HG03571 (cell line): Measurements from ENCODE around the gene GPX1.
"Not testable (repeated sequence)": the region's sequence is repeated elsewhere in the genome, so short reads cannot be mapped to it uniquely, and the experiment has no call there.

Source experiments
- ATAC-seq: cut with Tn5 transposase; IDR thresholded peaks from one replicate; pipeline ENCODE4 v1.9.1; 2021; ENCODE audit not compliant: unreplicated experiment

GPX1 gene

GRCh38 chr3:49358884-49359225, 702 bp upstream of the GPX1 start:
- ATAC-seq = no peak

- ATAC-seq = peak; percentile 13
Measured at GRCh38 chr3:49357443-49358216, 523 bp downstream of the GPX1 start.

- not testable (repeated sequence) for ATAC-seq
Measured at GRCh38 chr3:49357095-49357442, 1.1 kb downstream of the GPX1 start.

GRCh38 chr3:49352890-49353421, 5.2 kb downstream of the GPX1 start:
- no peak for ATAC-seq

GRCh38 chr3:49352281-49352680, 5.9 kb downstream of the GPX1 start:
- ATAC-seq = no peak

GRCh38 chr3:49351521-49352011, 6.6 kb downstream of the GPX1 start:
- no peak for ATAC-seq

GRCh38 chr3:49349348-49350114, 8.6 kb downstream of the GPX1 start:
- no peak for ATAC-seq

- ATAC-seq = not testable (repeated sequence)
Measured at GRCh38 chr3:49348361-49348760, 9.8 kb downstream of the GPX1 start.

GRCh38 chr3:49346797-49347251, 11.3 kb downstream of the GPX1 start:
- ATAC-seq = no peak

GRCh38 chr3:49343163-49343562, 15.0 kb downstream of the GPX1 start:
- no peak for ATAC-seq

- no peak for ATAC-seq
Measured at GRCh38 chr3:49341996-49342395, 16.2 kb downstream of the GPX1 start.

- ATAC-seq = peak; percentile 81
Measured at GRCh38 chr3:49339941-49340800, 18.0 kb downstream of the GPX1 start, which contains the start of gene USP4. TSS of gene USP4 (minus strand) at chr3:49340053. CDS start at chr3:49340024, 29 bp downstream.

GRCh38 chr3:49339581-49339940, 18.6 kb downstream of the GPX1 start:
- ATAC-seq = no peak

- ATAC-seq = no peak
Measured at GRCh38 chr3:49333916-49334633, 24.1 kb downstream of the GPX1 start.

GRCh38 chr3:49333091-49333490, 25.1 kb downstream of the GPX1 start:
- ATAC-seq = no peak

- no peak for ATAC-seq
Measured at GRCh38 chr3:49329186-49329585, 29.0 kb downstream of the GPX1 start.

- not testable (repeated sequence) for ATAC-seq
Measured at GRCh38 chr3:49328350-49328749, 29.8 kb downstream of the GPX1 start.

- ATAC-seq = no peak
Measured at GRCh38 chr3:49327485-49327884, 30.7 kb downstream of the GPX1 start.

GRCh38 chr3:49324768-49325167, 33.4 kb downstream of the GPX1 start:
- ATAC-seq = no peak

- ATAC-seq = no peak
Measured at GRCh38 chr3:49316696-49317457, 41.3 kb downstream of the GPX1 start.
